IMR-90 (cell line): Measurements from ENCODE around the gene PPP1CB. TPM values are rescaled to one million over a fixed set of nuclear protein-coding genes. Genes with fewer than 3 reads are reported as not detected.

Experiments used
- ATAC-seq: fragments of 200-7000 bp; cut with Tn5 transposase; 2 replicates; pipeline ENCODE4 v1.9.1; 2020; ENCODE audit warnings: low read depth, mild to moderate bottlenecking, moderate library complexity
- BruUV-seq: library from RNA; stranded (reverse); fragments of 400-500 nt; replicated peaks from 2 replicates; lab custom pipeline; 2021; lab: Mats Ljungman, UMichigan
- CTCF ChIA-PET: fragments of 300-600 bp; formaldehyde crosslinking; extraction: SDS; loops from one replicate; lab custom pipeline; 2021; ENCODE audit warnings: antibody characterized with exemption; lab: Yijun Ruan, JAX
- POLR2A ChIA-PET: fragments of 300-600 bp; sonication (Branson Sonifier 250); formaldehyde crosslinking; loops from one replicate; lab custom pipeline; 2022; ENCODE audit warnings: antibody characterized with exemption; ENCODE audit not compliant: unreplicated experiment; lab: Charles Lee
- DNase-seq: peaks from one replicate; pipeline ENCODE4 v3.0.0; 2013
- H2AFZ ChIP-seq: replicated peaks from 2 replicates; pipeline ENCODE3; 2013; ENCODE audit warnings: low read length, mild to moderate bottlenecking; ENCODE audit not compliant: poor library complexity
- H2AK5ac ChIP-seq: 2 replicates; pipeline ENCODE4 v1.6.1; 2013; ENCODE audit warnings: low read depth, low read length, inconsistent platforms
- H2AK9ac ChIP-seq: replicated peaks from 2 replicates; pipeline ENCODE3; 2013; ENCODE audit warnings: mild to moderate bottlenecking, low read depth, low read length, moderate library complexity; ENCODE audit not compliant: poor library complexity
- H2BK120ac ChIP-seq: 2 replicates; pipeline ENCODE4 v1.6.1; 2013; ENCODE audit warnings: low read depth, low read length, inconsistent platforms
- H2BK15ac ChIP-seq: 3 replicates; pipeline ENCODE4 v1.6.1; 2013; ENCODE audit warnings: low read depth, low read length, inconsistent platforms
- H2BK20ac ChIP-seq: 2 replicates; pipeline ENCODE4 v1.6.1; 2013; ENCODE audit warnings: low read depth, mild to moderate bottlenecking, inconsistent platforms, low read length, moderate library complexity
- H2BK5ac ChIP-seq: 2 replicates; pipeline ENCODE4 v1.6.1; 2013; ENCODE audit warnings: mild to moderate bottlenecking, low read depth, low read length, inconsistent platforms; ENCODE audit not compliant: poor library complexity, severe bottlenecking
- H3K14ac ChIP-seq: replicated peaks from 2 replicates; pipeline ENCODE4 v1.6.1; 2013; ENCODE audit warnings: low read depth, low read length, inconsistent platforms
- H3K18ac ChIP-seq: 2 replicates; pipeline ENCODE4 v1.6.1; 2013; ENCODE audit warnings: low read depth, low read length, control low read depth
- H3K23ac ChIP-seq: 2 replicates; pipeline ENCODE4 v1.6.1; 2013; ENCODE audit warnings: low read depth, low read length, inconsistent platforms
- H3K27ac ChIP-seq: 2 replicates; pipeline ENCODE4 v1.5.1; 2013; ENCODE audit warnings: mild to moderate bottlenecking, control low read depth, low read length; ENCODE audit not compliant: insufficient read depth
- H3K27me3 ChIP-seq: 2 replicates; pipeline ENCODE4 v1.6.1; 2013; ENCODE audit warnings: low read length; ENCODE audit not compliant: control insufficient read depth, insufficient read depth
- H3K36me3 ChIP-seq: 2 replicates; pipeline ENCODE4 v1.6.1; 2013; ENCODE audit warnings: low read length, mixed read lengths; ENCODE audit not compliant: control insufficient read depth, insufficient read depth
- H3K4ac ChIP-seq: 2 replicates; pipeline ENCODE4 v1.6.1; 2013; ENCODE audit warnings: low read depth, low read length, inconsistent platforms
- H3K4me1 ChIP-seq: 2 replicates; pipeline ENCODE4 v1.6.1; 2013; ENCODE audit warnings: low read length, mixed read lengths; ENCODE audit not compliant: control insufficient read depth, insufficient read depth
- H3K4me2 ChIP-seq: 2 replicates; pipeline ENCODE4 v1.6.1; 2013; ENCODE audit warnings: low read depth, mild to moderate bottlenecking, control low read depth, low read length, moderate library complexity
- H3K4me3 ChIP-seq: 2 replicates; pipeline ENCODE4 v1.5.1; 2013; ENCODE audit warnings: low read depth, mild to moderate bottlenecking, control low read depth, low read length, moderate library complexity; ENCODE audit not compliant: insufficient read depth
- H3K56ac ChIP-seq: 2 replicates; pipeline ENCODE4 v1.6.1; 2013; ENCODE audit warnings: low read length, inconsistent platforms; ENCODE audit not compliant: insufficient read depth; ENCODE audit errors: extremely low read depth
- H3K79me1 ChIP-seq, 2 experiments: 2 replicates each; pipeline ENCODE4 v1.6.1; 2013; ENCODE audit warnings: low read length in 2 of 2, inconsistent platforms in 1 of 2, low read depth in 1 of 2
- H3K9ac ChIP-seq: 2 replicates; pipeline ENCODE4 v1.6.1; 2013; ENCODE audit warnings: low read depth, low read length, control low read depth
- H3K9me1 ChIP-seq: 2 replicates; pipeline ENCODE4 v1.6.1; 2013; ENCODE audit warnings: low read length, inconsistent platforms; ENCODE audit not compliant: insufficient read depth
- H3K9me3 ChIP-seq: 2 replicates; pipeline ENCODE4 v1.6.1; 2013; ENCODE audit warnings: low read length; ENCODE audit not compliant: control insufficient read depth, insufficient read depth
- H4K20me1 ChIP-seq: 2 replicates; pipeline ENCODE4 v1.6.1; 2013; ENCODE audit warnings: low read length, inconsistent platforms; ENCODE audit not compliant: insufficient read depth
- H4K5ac ChIP-seq: 2 replicates; pipeline ENCODE4 v1.6.1; 2013; ENCODE audit warnings: mild to moderate bottlenecking, low read depth, low read length, control low read depth
- H4K8ac ChIP-seq, 2 experiments: 2 replicates each; pipeline ENCODE4 v1.6.1; 2013; ENCODE audit warnings: low read depth in 2 of 2, low read length in 2 of 2, control low read depth in 1 of 2, inconsistent platforms in 1 of 2
- H4K91ac ChIP-seq: 2 replicates; pipeline ENCODE4 v1.6.1; 2013; ENCODE audit warnings: low read depth, low read length, inconsistent platforms; ENCODE audit not compliant: insufficient read depth
- BHLHE40 ChIP-seq: fragments of 150-350 bp; IDR thresholded peaks from 2 replicates; pipeline ENCODE4 v1.6.1; 2016; ENCODE audit warnings: mild to moderate bottlenecking, low read depth, low read length
- CEBPB ChIP-seq: IDR thresholded peaks from 2 replicates; pipeline ENCODE4 v1.6.1; 2012; ENCODE audit warnings: low read depth, low read length, improper control_type of control experiment
- CHD1 ChIP-seq: IDR thresholded peaks from 2 replicates; pipeline ENCODE4 v1.6.1; 2012; ENCODE audit warnings: low read depth, low read length, improper control_type of control experiment
- CTCF ChIP-seq: conservative IDR thresholded peaks from 2 replicates; pipeline ENCODE4 v1.5.1; 2012; ENCODE audit warnings: mild to moderate bottlenecking, low read depth, low read length, improper control_type of control experiment
- ELK1 ChIP-seq: fragments of 150-350 bp; IDR thresholded peaks from 2 replicates; pipeline ENCODE4 v1.6.1; 2016; ENCODE audit warnings: low read depth, mild to moderate bottlenecking, low read length, moderate library complexity, borderline replicate concordance
- MAFK ChIP-seq: IDR thresholded peaks from 2 replicates; pipeline ENCODE4 v1.6.1; 2012; ENCODE audit warnings: low read depth, low read length, improper control_type of control experiment
- MAZ ChIP-seq: IDR thresholded peaks from 2 replicates; pipeline ENCODE4 v1.6.1; 2012; ENCODE audit warnings: low read depth, mild to moderate bottlenecking, low read length, improper control_type of control experiment, moderate library complexity, borderline replicate concordance
- MXI1 ChIP-seq: IDR thresholded peaks from 2 replicates; pipeline ENCODE4 v1.6.1; 2012; ENCODE audit warnings: low read depth, mild to moderate bottlenecking, low read length, moderate library complexity, borderline replicate concordance
- NFE2L2 ChIP-seq: fragments of 150-350 bp; IDR thresholded peaks from 2 replicates; pipeline ENCODE4 v1.6.1; 2016; ENCODE audit warnings: low read depth, mild to moderate bottlenecking, low read length
- POLR2A ChIP-seq: IDR thresholded peaks from 2 replicates; pipeline ENCODE4 v1.6.1; 2012; ENCODE audit warnings: mild to moderate bottlenecking, low read depth, low read length
- RAD21 ChIP-seq: IDR thresholded peaks from 2 replicates; pipeline ENCODE4 v1.6.1; 2012; ENCODE audit warnings: low read length, improper control_type of control experiment
- RCOR1 ChIP-seq: IDR thresholded peaks from 2 replicates; pipeline ENCODE4 v1.6.1; 2012; ENCODE audit warnings: mild to moderate bottlenecking, low read length, improper control_type of control experiment; ENCODE audit not compliant: insufficient replicate concordance
- RFX5 ChIP-seq: IDR thresholded peaks from 2 replicates; pipeline ENCODE4 v1.8.0; 2012; ENCODE audit warnings: low read depth, mild to moderate bottlenecking, low read length, moderate library complexity
- SMC3 ChIP-seq: fragments of 150-350 bp; IDR thresholded peaks from 2 replicates; pipeline ENCODE4 v1.6.1; 2016; ENCODE audit warnings: low read depth, mild to moderate bottlenecking, antibody characterized with exemption, low read length, moderate library complexity
- WGBS, 2 experiments: methylation state at CpG; one replicate each; pipeline versions ENCODE4 v1.1.5 to v1.1.7; 2013; ENCODE audit warnings: missing lambda C conversion rate in 2 of 2; ENCODE audit not compliant: insufficient read length in 1 of 2; ENCODE audit errors: extremely low coverage in 2 of 2; 5-methylcytosine and 5-hydroxymethylcytosine counted together
- dilution Hi-C: fragments of 300-500 bp; cut with HindIII; formaldehyde crosslinking; loops from one replicate; pipeline ENCODE4 v1.14.3; 2018; ENCODE audit warnings: low sequenced_read_pairs; ENCODE audit not compliant: unreplicated experiment
- in situ Hi-C: fragments of 300-500 bp; cut with MboI; formaldehyde crosslinking; loops from 3 replicates; pipeline ENCODE4 v1.14.3; 2019; ENCODE audit warnings: low sequenced_read_pairs, inconsistent platforms, mixed read lengths
- intact Hi-C: fragments of 100-400 bp; cut with micrococcal nuclease; formaldehyde crosslinking; loops from 2 replicates; pipeline ENCODE4 v1.10.0; 2022
- polyA plus RNA-seq, 3 experiments: library from polyadenylated mRNA; depleted of rRNA; stranded (reverse); fragments of >200 nt; gene quantifications; 2 replicates each; pipeline ENCODE4 v1.2.3, GENCODE V29; 2012; ENCODE audit warnings: low replicate concordance in 1 of 3
- total RNA-seq: library from RNA; depleted of rRNA; stranded (reverse); fragments of >200 nt; gene quantifications from 2 replicates; pipeline ENCODE4 v1.2.3, GENCODE V29; 2012
- TF ChIP-seq, protein P1 (sequence below): fragments of 150-350 bp; IDR thresholded peaks from 2 replicates; pipeline ENCODE4 v1.6.1; 2017; ENCODE audit warnings: mild to moderate bottlenecking, antibody characterized with exemption, low read length, low read depth

The PPP1CB gene
- total and polyA plus RNA-seq, 2 of the 4 experiments (the other 2 are of a cell fraction) = 37.7 to 111 TPM

DNA sequence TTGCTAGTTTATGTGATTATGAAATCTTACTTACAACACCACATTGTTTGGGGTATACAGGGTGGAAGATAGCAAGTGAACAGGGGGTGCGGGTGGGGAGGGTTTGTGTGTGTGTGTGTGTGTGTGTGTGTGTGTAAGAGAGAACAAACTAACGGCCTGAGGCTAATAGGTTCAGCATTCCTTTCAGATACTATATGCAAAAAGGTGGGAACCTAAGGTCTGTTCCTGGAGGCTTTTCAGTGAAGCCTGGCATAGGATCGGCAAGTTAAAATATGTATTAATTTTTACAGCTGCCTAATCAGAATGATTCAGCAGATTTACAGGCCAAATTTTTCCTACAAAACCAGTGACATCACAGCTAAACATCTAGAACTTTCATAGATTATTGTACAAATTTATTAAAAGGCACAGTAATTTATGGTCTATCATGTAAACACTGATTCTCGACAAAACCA, 51.4 kb downstream of the PPP1CB start:
- H3K4me3 ChIP-seq = no peak overlapping the region
- H3K4ac ChIP-seq = peak overlapping the region; percentile 90
- no peak overlapping the region; the same call in 2 of the 3 replicates for H2BK15ac ChIP-seq
- in situ Hi-C loops (no loop called here), intact Hi-C loops (loop anchor here (5.0 kb wide), 1 partner anchor 221 kb away; no protein-coding TSS in a partner anchor), dilution Hi-C loops (no loop called here)
- DNase-seq (peak; percentile 81), ATAC-seq (peak; percentile 61)
- ChIA-PET CTCF (interaction anchor here (0.6 kb wide), 1 partner anchor 362 kb away, joined by 6 read pairs; no protein-coding TSS in a partner anchor), POLR2A (interaction anchor here (0.5 kb wide), 1 partner anchor 66 kb away, joined by 3 read pairs; no protein-coding TSS in a partner anchor)
- H3K23ac ChIP-seq = peak overlapping the region; percentile 17; the same call in 1 of the 2 replicates
- H4K20me1 ChIP-seq = peaks cover 3% of the 10 kb centered on the region; the same call in 1 of the 2 replicates
- peaks cover 8 to 16% of the 10 kb centered on the region in 2 experiments; a peak in 3 of 4 replicates for H3K79me1 ChIP-seq
- peak overlapping the region; percentile 93 for H2BK5ac ChIP-seq
- peak overlapping the region; percentile 75; the same call in 1 of the 2 replicates for H2AK5ac ChIP-seq
- H3K18ac ChIP-seq = peak overlapping the region; percentile 78
- H3K4me1 ChIP-seq = peaks cover 4% of the 10 kb centered on the region
- 0 out of 2 replicates have a peak overlapping the region, but pooled peaks have one; percentile 84 for H2BK20ac ChIP-seq
- H3K27ac ChIP-seq = peak overlapping the region; percentile 97
- peak overlapping the region; percentile 88 for H4K5ac ChIP-seq
- H3K9ac ChIP-seq = peak overlapping the region; percentile 55; the same call in 1 of the 2 replicates
- peak overlapping the region; percentile 25; the same call in 1 of the 2 replicates for H3K56ac ChIP-seq
- peak overlapping the region; percentile 50 for H3K4me2 ChIP-seq
- H2BK120ac ChIP-seq = peak overlapping the region; percentile 76
- H4K91ac ChIP-seq = peak overlapping the region; percentile 70; the same call in 1 of the 2 replicates
- H2AK9ac ChIP-seq = no peak overlapping the region
- no peaks in the 10 kb centered on the region for H3K27me3 ChIP-seq
- no peaks in the 10 kb centered on the region for H3K9me3 ChIP-seq
- peak overlapping the region in 1 of 2 experiments; percentile 79; a peak in 2 of 4 replicates for H4K8ac ChIP-seq
- H2AFZ ChIP-seq = no peak overlapping the region
- no TSS peak for BruUV-seq
- no peaks in the 10 kb centered on the region for H3K9me1 ChIP-seq
- peak overlapping the region; percentile 79 for H3K14ac ChIP-seq
- WGBS, 2 experiments = no CpG with 5 or more reads among the region's 4 CpGs
- H3K36me3 ChIP-seq = peaks cover 13% of the 10 kb centered on the region
- no peak for TF ChIP-seq SMC3
- TF ChIP-seq CEBPB = peak; percentile 29; the same call in 1 of the 2 replicates
- TF ChIP-seq POLR2A = no peak
- no peak for TF ChIP-seq ELK1
- TF ChIP-seq NFE2L2 = peak; percentile 98
- TF ChIP-seq RCOR1 = no peak
- TF ChIP-seq MAZ = no peak
- TF ChIP-seq CTCF = no peak
- TF ChIP-seq, protein P1, sequence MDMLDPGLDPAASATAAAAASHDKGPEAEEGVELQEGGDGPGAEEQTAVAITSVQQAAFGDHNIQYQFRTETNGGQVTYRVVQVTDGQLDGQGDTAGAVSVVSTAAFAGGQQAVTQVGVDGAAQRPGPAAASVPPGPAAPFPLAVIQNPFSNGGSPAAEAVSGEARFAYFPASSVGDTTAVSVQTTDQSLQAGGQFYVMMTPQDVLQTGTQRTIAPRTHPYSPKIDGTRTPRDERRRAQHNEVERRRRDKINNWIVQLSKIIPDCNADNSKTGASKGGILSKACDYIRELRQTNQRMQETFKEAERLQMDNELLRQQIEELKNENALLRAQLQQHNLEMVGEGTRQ = no peak
- no peak for TF ChIP-seq RAD21
- no peak for TF ChIP-seq CHD1
- TF ChIP-seq RFX5 = no peak
- no peak for TF ChIP-seq BHLHE40
- TF ChIP-seq MXI1 = no peak
- TF ChIP-seq MAFK = peak; percentile 76
